ENCODE data around the gene SWT1. TPM values are rescaled to one million over a fixed set of nuclear protein-coding genes. Genes with fewer than 3 reads are reported as not detected.

The SWT1 gene
- total RNA-seq, 1 donor = 6.9 TPM

- Histone ChIP-seq H3K27ac (ENCODE audit: low read depth, low read length) (no peak overlapping the region), H4K20me1 (ENCODE audit: insufficient read depth, low read length) (no peaks in the 10 kb centered on the region), H3K79me2 (ENCODE audit: insufficient read depth, low read length) (no peaks in the 10 kb centered on the region), H3K4me3 (ENCODE audit: insufficient read depth, low read length) (no peak overlapping the region), H3K4me2 (ENCODE audit: insufficient read depth, low read length) (no peak overlapping the region), H3K4me1 (ENCODE audit: insufficient read depth, low read length) (no peaks in the 10 kb centered on the region), H3K9me3 (ENCODE audit: low read depth, low read length) (no peaks in the 10 kb centered on the region), H3K27me3 (ENCODE audit: insufficient read depth, low read length) (no peaks in the 10 kb centered on the region), H2AFZ (ENCODE audit: low read length) (no peak overlapping the region), H3K36me3 (ENCODE audit: insufficient read depth, low read length) (no peaks in the 10 kb centered on the region)
- TF ChIP-seq, protein P1, sequence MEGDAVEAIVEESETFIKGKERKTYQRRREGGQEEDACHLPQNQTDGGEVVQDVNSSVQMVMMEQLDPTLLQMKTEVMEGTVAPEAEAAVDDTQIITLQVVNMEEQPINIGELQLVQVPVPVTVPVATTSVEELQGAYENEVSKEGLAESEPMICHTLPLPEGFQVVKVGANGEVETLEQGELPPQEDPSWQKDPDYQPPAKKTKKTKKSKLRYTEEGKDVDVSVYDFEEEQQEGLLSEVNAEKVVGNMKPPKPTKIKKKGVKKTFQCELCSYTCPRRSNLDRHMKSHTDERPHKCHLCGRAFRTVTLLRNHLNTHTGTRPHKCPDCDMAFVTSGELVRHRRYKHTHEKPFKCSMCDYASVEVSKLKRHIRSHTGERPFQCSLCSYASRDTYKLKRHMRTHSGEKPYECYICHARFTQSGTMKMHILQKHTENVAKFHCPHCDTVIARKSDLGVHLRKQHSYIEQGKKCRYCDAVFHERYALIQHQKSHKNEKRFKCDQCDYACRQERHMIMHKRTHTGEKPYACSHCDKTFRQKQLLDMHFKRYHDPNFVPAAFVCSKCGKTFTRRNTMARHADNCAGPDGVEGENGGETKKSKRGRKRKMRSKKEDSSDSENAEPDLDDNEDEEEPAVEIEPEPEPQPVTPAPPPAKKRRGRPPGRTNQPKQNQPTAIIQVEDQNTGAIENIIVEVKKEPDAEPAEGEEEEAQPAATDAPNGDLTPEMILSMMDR (IDR thresholded peaks at IDR 0.05; ENCODE audit: extremely low read depth, low read depth, low read length) = no peak
- no peak for DNase-seq (ENCODE audit: insufficient read length, low spot score, missing footprints)
These were observed 110.3 kb downstream of the SWT1 start for GRCh38 chr1:185267301-185267700.

DNA sequence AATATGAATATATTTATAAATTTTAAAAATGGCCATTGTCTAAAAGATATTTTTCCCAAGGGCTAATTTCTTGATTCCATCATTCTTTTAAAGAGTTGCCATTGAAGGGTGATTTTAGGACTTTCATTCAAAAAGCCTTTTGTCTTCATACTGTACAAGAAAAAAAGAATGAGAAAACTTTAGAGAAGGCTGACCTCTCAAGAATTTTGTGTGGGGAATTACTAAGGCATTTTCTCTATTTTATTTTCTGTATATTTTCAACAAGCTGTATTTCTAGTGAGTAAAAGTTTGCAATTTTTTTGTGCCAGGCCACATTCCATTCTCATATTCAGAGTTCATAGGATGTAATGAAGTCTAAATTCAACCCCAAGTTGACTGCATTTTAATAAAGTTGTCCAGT, 110.7 kb downstream of the SWT1 start:
- no peak overlapping the region for H3K27ac ChIP-seq (ENCODE audit: low read depth, low read length)
- TF ChIP-seq, protein P1 (IDR thresholded peaks at IDR 0.05; ENCODE audit: extremely low read depth, low read depth, low read length) = no peak
- no peaks in the 10 kb centered on the region for H3K79me2 ChIP-seq (ENCODE audit: insufficient read depth, low read length)
- no peak overlapping the region for H2AFZ ChIP-seq (ENCODE audit: low read length)
- H3K9me3 ChIP-seq (ENCODE audit: low read depth, low read length) = no peaks in the 10 kb centered on the region
- H3K4me2 ChIP-seq (ENCODE audit: insufficient read depth, low read length) = no peak overlapping the region
- DNase-seq (ENCODE audit: insufficient read length, low spot score, missing footprints) = no peak
- H3K4me1 ChIP-seq (ENCODE audit: insufficient read depth, low read length) = no peaks in the 10 kb centered on the region
- H3K27me3 ChIP-seq (ENCODE audit: insufficient read depth, low read length) = no peaks in the 10 kb centered on the region
- no peaks in the 10 kb centered on the region for H4K20me1 ChIP-seq (ENCODE audit: insufficient read depth, low read length)
- H3K4me3 ChIP-seq (ENCODE audit: insufficient read depth, low read length) = no peak overlapping the region
- no peaks in the 10 kb centered on the region for H3K36me3 ChIP-seq (ENCODE audit: insufficient read depth, low read length)

DNA sequence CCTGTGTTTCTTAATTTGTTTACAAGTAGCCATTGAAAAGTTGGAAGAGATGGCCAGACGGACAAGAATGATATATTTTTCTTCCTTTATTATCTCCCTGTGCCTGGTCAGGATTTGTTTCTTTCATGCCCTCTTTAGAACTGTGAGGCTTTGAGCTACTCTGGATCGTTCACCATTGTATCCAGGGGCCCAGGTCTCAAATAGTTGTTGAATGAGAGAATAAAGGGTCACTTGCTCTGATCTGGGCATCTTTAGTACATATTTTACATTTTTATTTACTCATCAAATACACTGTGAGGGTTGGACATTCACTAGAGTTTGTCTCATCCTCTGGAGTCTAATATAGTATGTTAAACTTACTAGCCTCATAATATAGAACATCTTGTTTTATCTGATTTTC, 111.4 kb downstream of the SWT1 start:
- Histone ChIP-seq H3K4me2 (ENCODE audit: insufficient read depth, low read length) (no peak overlapping the region), H3K4me1 (ENCODE audit: insufficient read depth, low read length) (no peaks in the 10 kb centered on the region), H3K27me3 (ENCODE audit: insufficient read depth, low read length) (no peaks in the 10 kb centered on the region), H4K20me1 (ENCODE audit: insufficient read depth, low read length) (no peaks in the 10 kb centered on the region), H3K9me3 (ENCODE audit: low read depth, low read length) (no peaks in the 10 kb centered on the region), H3K36me3 (ENCODE audit: insufficient read depth, low read length) (no peaks in the 10 kb centered on the region), H3K27ac (ENCODE audit: low read depth, low read length) (no peak overlapping the region), H2AFZ (ENCODE audit: low read length) (no peak overlapping the region), H3K4me3 (ENCODE audit: insufficient read depth, low read length) (no peak overlapping the region), H3K79me2 (ENCODE audit: insufficient read depth, low read length) (no peaks in the 10 kb centered on the region)
- DNase-seq (ENCODE audit: insufficient read length, low spot score, missing footprints) = no peak
- TF ChIP-seq, protein P1 (IDR thresholded peaks at IDR 0.05; ENCODE audit: extremely low read depth, low read depth, low read length) = no peak

DNA sequence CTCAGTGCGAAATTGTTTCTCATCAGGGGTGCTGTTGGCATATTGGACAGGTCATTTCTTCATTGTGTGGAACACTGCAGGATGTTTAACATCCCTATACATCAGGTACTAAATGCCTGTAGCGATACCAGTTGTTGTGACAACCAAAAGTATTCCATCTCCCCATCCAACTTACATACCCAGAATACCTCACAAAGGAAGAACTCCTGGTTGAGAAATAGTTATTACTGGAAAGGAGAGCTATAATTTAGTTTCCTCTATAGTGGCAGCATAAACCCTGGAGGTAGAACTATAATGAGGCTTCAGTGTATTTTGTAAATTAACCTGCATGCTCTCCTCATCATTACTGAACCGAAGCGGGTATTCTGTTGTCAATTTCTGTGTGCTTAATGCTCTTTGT, 115.0 kb downstream of the SWT1 start:
- no peak overlapping the region for H2AFZ ChIP-seq (ENCODE audit: low read length)
- no peaks in the 10 kb centered on the region for H3K27me3 ChIP-seq (ENCODE audit: insufficient read depth, low read length)
- no peak for DNase-seq (ENCODE audit: insufficient read length, low spot score, missing footprints)
- no peaks in the 10 kb centered on the region for H3K79me2 ChIP-seq (ENCODE audit: insufficient read depth, low read length)
- H3K4me3 ChIP-seq (ENCODE audit: insufficient read depth, low read length) = no peak overlapping the region
- no peak overlapping the region for H3K4me2 ChIP-seq (ENCODE audit: insufficient read depth, low read length)
- no peaks in the 10 kb centered on the region for H3K9me3 ChIP-seq (ENCODE audit: low read depth, low read length)
- H4K20me1 ChIP-seq (ENCODE audit: insufficient read depth, low read length) = no peaks in the 10 kb centered on the region
- no peaks in the 10 kb centered on the region for H3K36me3 ChIP-seq (ENCODE audit: insufficient read depth, low read length)
- H3K4me1 ChIP-seq (ENCODE audit: insufficient read depth, low read length) = no peaks in the 10 kb centered on the region
- TF ChIP-seq, protein P1 (IDR thresholded peaks at IDR 0.05; ENCODE audit: extremely low read depth, low read depth, low read length) = no peak
- no peak overlapping the region for H3K27ac ChIP-seq (ENCODE audit: low read depth, low read length)
